ENCODE results near the gene BDNF. TPM values are rescaled to one million over a fixed set of nuclear protein-coding genes. Genes with fewer than 3 reads are reported as not detected.

BDNF gene
- total and polyA plus RNA-seq, 4 donors = 0.03 to 0.28 (median 0.07) TPM

GRCh38 chr11:27722117-27722952, 22.1 kb upstream of the BDNF start:
- 4% methylated on average over 60 of the region's 60 CpGs for WGBS
- H3K4me1 ChIP-seq (ENCODE audit: control insufficient read depth in 4 of 4, insufficient read depth in 4 of 4, low read length in 3 of 4) = peaks cover 11 to 16% (median 12%) of the 10 kb centered on the region in 4 donors
- H3K36me3 ChIP-seq (ENCODE audit: control insufficient read depth in 4 of 4, insufficient read depth in 3 of 4, low read depth in 1 of 4, low read length in 3 of 4) = no peaks in the 10 kb centered on the region
- H3K27ac ChIP-seq (ENCODE audit: low read depth in 1 of 2, low read length in 2 of 2) = no peak overlapping the region
- H3K27me3 ChIP-seq (ENCODE audit: control insufficient read depth in 4 of 4, insufficient read depth in 4 of 4, low read length in 3 of 4) = peaks cover 2 to 20% (median 13%) of the 10 kb centered on the region in 4 donors
- TF ChIP-seq ZBTB33 (IDR thresholded peaks at IDR 0.05) = no peak
- TF ChIP-seq TAF1 (conservative IDR thresholded peaks at IDR 0.05) = no peak
- no peak for TF ChIP-seq FOXA2 (IDR thresholded peaks at IDR 0.05)
- TF ChIP-seq CTCF (IDR thresholded peaks at IDR 0.05; ENCODE audit: low read depth, low read length, missing input control) = no peak
- TF ChIP-seq HNF4A (conservative IDR thresholded peaks at IDR 0.05) = no peak
- TF ChIP-seq, protein P1, sequence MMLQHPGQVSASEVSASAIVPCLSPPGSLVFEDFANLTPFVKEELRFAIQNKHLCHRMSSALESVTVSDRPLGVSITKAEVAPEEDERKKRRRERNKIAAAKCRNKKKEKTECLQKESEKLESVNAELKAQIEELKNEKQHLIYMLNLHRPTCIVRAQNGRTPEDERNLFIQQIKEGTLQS (IDR thresholded peaks at IDR 0.05) = no peak
- no peak for TF ChIP-seq GABPA (IDR thresholded peaks at IDR 0.05 in 1 of 2, conservative IDR thresholded peaks at IDR 0.05 in 1 of 2)
- no peak for TF ChIP-seq NR2F2 (IDR thresholded peaks at IDR 0.05)
- no peak for TF ChIP-seq FOXA1 (IDR thresholded peaks at IDR 0.05)
- TF ChIP-seq EGR1 (IDR thresholded peaks at IDR 0.05; ENCODE audit: low read depth in 2 of 2) = no peak
- peaks cover 0 to 5% (median 2%) of the 10 kb centered on the region in 4 donors for H3K9me3 ChIP-seq (ENCODE audit: control insufficient read depth in 4 of 4, low read length in 3 of 4)
- peak overlapping the region in 1 of 3 donors; percentile 36 for H3K4me3 ChIP-seq (ENCODE audit: low read depth in 1 of 3, low read length in 3 of 3)
- DNase-seq (ENCODE audit: low spot score) = no peak
- no peak overlapping the region for H3K9ac ChIP-seq (ENCODE audit: low read depth in 1 of 2, low read length in 2 of 2)

- peaks cover 2 to 20% (median 14%) of the 10 kb centered on the region in 4 donors for H3K27me3 ChIP-seq (ENCODE audit: control insufficient read depth in 4 of 4, insufficient read depth in 4 of 4, low read length in 3 of 4)
- DNase-seq (ENCODE audit: low spot score) = no peak
- no peak for TF ChIP-seq EGR1 (IDR thresholded peaks at IDR 0.05; ENCODE audit: low read depth in 2 of 2)
- TF ChIP-seq TAF1 (conservative IDR thresholded peaks at IDR 0.05) = no peak
- no peak for TF ChIP-seq YY1 (IDR thresholded peaks at IDR 0.05)
- TF ChIP-seq RXRA (IDR thresholded peaks at IDR 0.05) = no peak
- no peak for TF ChIP-seq CTCF (IDR thresholded peaks at IDR 0.05; ENCODE audit: low read depth, low read length, missing input control)
- TF ChIP-seq RAD21 (IDR thresholded peaks at IDR 0.05) = no peak
- TF ChIP-seq NR2F2 (IDR thresholded peaks at IDR 0.05) = no peak
- TF ChIP-seq JUND (IDR thresholded peaks at IDR 0.05) = no peak
- TF ChIP-seq GABPA (IDR thresholded peaks at IDR 0.05 in 1 of 2, conservative IDR thresholded peaks at IDR 0.05 in 1 of 2) = no peak
- TF ChIP-seq FOXA2 (IDR thresholded peaks at IDR 0.05) = no peak
- no peak for TF ChIP-seq SP1 (IDR thresholded peaks at IDR 0.05)
- no peak for TF ChIP-seq MAX (IDR thresholded peaks at IDR 0.05)
- TF ChIP-seq ZBTB33 (IDR thresholded peaks at IDR 0.05) = no peak
- no peak for TF ChIP-seq HNF4G (IDR thresholded peaks at IDR 0.05)
- no peak for TF ChIP-seq HNF4A (conservative IDR thresholded peaks at IDR 0.05)
- TF ChIP-seq, protein P1 (IDR thresholded peaks at IDR 0.05) = no peak
- no peaks in the 10 kb centered on the region for H3K36me3 ChIP-seq (ENCODE audit: control insufficient read depth in 4 of 4, insufficient read depth in 3 of 4, low read depth in 1 of 4, low read length in 3 of 4)
- 6% methylated on average over 37 of the region's 37 CpGs for WGBS
- H3K4me1 ChIP-seq (ENCODE audit: control insufficient read depth in 4 of 4, insufficient read depth in 4 of 4, low read length in 3 of 4) = peaks cover 11 to 16% (median 12%) of the 10 kb centered on the region in 4 donors
- H3K27ac ChIP-seq (ENCODE audit: low read depth in 1 of 2, low read length in 2 of 2) = no peak overlapping the region
- H3K9ac ChIP-seq (ENCODE audit: low read depth in 1 of 2, low read length in 2 of 2) = no peak overlapping the region
- H3K4me3 ChIP-seq (ENCODE audit: low read depth in 1 of 3, low read length in 3 of 3) = peak overlapping the region in 1 of 3 donors; percentile 36
- peaks cover 0 to 5% (median 2%) of the 10 kb centered on the region in 4 donors for H3K9me3 ChIP-seq (ENCODE audit: control insufficient read depth in 4 of 4, low read length in 3 of 4)
Observed at GRCh38 chr11:27721264-27722116, 21.2 kb upstream of the BDNF start.

Data from liver (tissue), 9 donors.